Calu3 (cell line): ENCODE measurements around the gene PTPRE. TPM values are rescaled to one million over a fixed set of nuclear protein-coding genes. Genes with fewer than 3 reads are reported as not detected.

Experiments used
- BruUV-seq: library from RNA; stranded (reverse); fragments of 400-500 nt; replicated peaks from 2 replicates; lab custom pipeline; 2021; lab: Mats Ljungman, UMichigan
- CTCF ChIA-PET: fragments of 300-600 bp; sonication (Branson Sonifier 250); formaldehyde crosslinking; loops from one replicate; lab custom pipeline; 2022; ENCODE audit warnings: antibody characterized with exemption; lab: Charles Lee
- DNase-seq: peaks from one replicate; pipeline ENCODE4 v3.0.0; 2022
- H3K27ac Mint-ChIP-seq: one replicate; pipeline ENCODE4 v1.8.0; 2022; ENCODE audit warnings: mixed read lengths; ENCODE audit not compliant: unreplicated experiment
- H3K27me3 Mint-ChIP-seq: one replicate; pipeline ENCODE4 v1.8.0; 2022; ENCODE audit warnings: mixed read lengths; ENCODE audit not compliant: unreplicated experiment
- H3K36me3 Mint-ChIP-seq: one replicate; pipeline ENCODE4 v1.8.0; 2022; ENCODE audit warnings: mild to moderate bottlenecking, moderate library complexity, mixed read lengths; ENCODE audit not compliant: insufficient read depth, unreplicated experiment
- H3K4me1 Mint-ChIP-seq: one replicate; pipeline ENCODE4 v1.8.0; 2022; ENCODE audit warnings: mild to moderate bottlenecking, low read depth, mixed read lengths; ENCODE audit not compliant: unreplicated experiment
- H3K4me3 Mint-ChIP-seq: one replicate; pipeline ENCODE4 v1.8.0; 2022; ENCODE audit warnings: mild to moderate bottlenecking, low read depth, moderate library complexity, mixed read lengths; ENCODE audit not compliant: unreplicated experiment
- H3K9me3 Mint-ChIP-seq: one replicate; pipeline ENCODE4 v1.8.0; 2022; ENCODE audit warnings: low read depth, mixed read lengths; ENCODE audit not compliant: unreplicated experiment
- CTCF ChIP-seq: fragments of 200-600 bp; IDR thresholded peaks from one replicate; pipeline ENCODE4 v1.8.0; 2022; ENCODE audit warnings: antibody characterized with exemption; ENCODE audit not compliant: unreplicated experiment
- intact Hi-C: fragments of 100-400 bp; cut with micrococcal nuclease; formaldehyde crosslinking; loops from one replicate; pipeline ENCODE4 v1.10.0; 2022; ENCODE audit not compliant: unreplicated experiment
- total RNA-seq: library from RNA; stranded (reverse); gene quantifications from 2 replicates; pipeline ENCODE4 v1.2.3, GENCODE V29; 2022

The PTPRE gene
- total RNA-seq, 1 experiment from 2014 or later: 7.6 TPM

GRCh38 chr10:127947211-127947610 is 40.3 kb downstream of the PTPRE start:
- CTCF ChIA-PET: interaction anchor here (0.6 kb wide), 1 partner anchor 60 kb away, joined by 3 read pairs; no protein-coding TSS in a partner anchor
- no peak for DNase-seq
- no peak overlapping the region for H3K4me3 Mint-ChIP-seq
- H3K9me3 Mint-ChIP-seq: no peaks in the 10 kb centered on the region
- peaks cover 32% of the 10 kb centered on the region for H3K4me1 Mint-ChIP-seq
- no peak overlapping the region for H3K27ac Mint-ChIP-seq
- intact Hi-C loops: no loop called here
- H3K27me3 Mint-ChIP-seq: no peaks in the 10 kb centered on the region
- BruUV-seq: no TSS peak
- no peaks in the 10 kb centered on the region for H3K36me3 Mint-ChIP-seq
- no peak for TF ChIP-seq CTCF

GRCh38 chr10:127948791-127949190 is 41.9 kb downstream of the PTPRE start:
- Mint-ChIP-seq H3K4me1 (peaks cover 29% of the 10 kb centered on the region), H3K9me3 (no peaks in the 10 kb centered on the region), H3K4me3 (no peak overlapping the region), H3K27me3 (no peaks in the 10 kb centered on the region), H3K27ac (no peak overlapping the region), H3K36me3 (no peaks in the 10 kb centered on the region)
- DNase-seq: no peak
- BruUV-seq: no TSS peak
- TF ChIP-seq CTCF: no peak
- intact Hi-C loops: no loop called here
- CTCF ChIA-PET: no interaction called here

- Mint-ChIP-seq H3K4me3 (no peak overlapping the region), H3K4me1 (peaks cover 19% of the 10 kb centered on the region), H3K27me3 (no peaks in the 10 kb centered on the region), H3K27ac (no peak overlapping the region), H3K36me3 (no peaks in the 10 kb centered on the region), H3K9me3 (no peaks in the 10 kb centered on the region)
- intact Hi-C loops: no loop called here
- no TSS peak for BruUV-seq
- CTCF ChIA-PET: no interaction called here
- TF ChIP-seq CTCF: no peak
- DNase-seq: no peak
These were observed 42.9 kb downstream of the PTPRE start for GRCh38 chr10:127949831-127950230.

GRCh38 chr10:127951861-127952574 is 45.1 kb downstream of the PTPRE start:
- H3K4me3 Mint-ChIP-seq: no peak overlapping the region
- intact Hi-C loops: no loop called here
- no peaks in the 10 kb centered on the region for H3K27me3 Mint-ChIP-seq
- no TSS peak for BruUV-seq
- H3K36me3 Mint-ChIP-seq: no peaks in the 10 kb centered on the region
- CTCF ChIA-PET: interaction anchor here (0.7 kb wide), 1 partner anchor 44 kb away, joined by 3 read pairs; no protein-coding TSS in a partner anchor
- no peak for TF ChIP-seq CTCF
- no peak overlapping the region for H3K27ac Mint-ChIP-seq
- H3K4me1 Mint-ChIP-seq: no peaks in the 10 kb centered on the region
- peaks cover 3% of the 10 kb centered on the region for H3K9me3 Mint-ChIP-seq
- DNase-seq: no peak
